Prostate gland (tissue), 2 donors: ENCODE results near the gene NMNAT3.

ENCODE experiments used
- CTCF ChIP-seq, 4 experiments: fragments of 200-600 bp in 2 of 4; fragments of 450-650 bp in 2 of 4; sonication (generic) in 2 of 4; IDR thresholded peaks; 1 replicate in 3 of 4; 2 replicates in 1 of 4; pipeline ENCODE4 v1.5.1; 2016 to 2019; ENCODE audit warnings: antibody characterized with exemption in 4 of 4, mild to moderate bottlenecking in 2 of 4, moderate library complexity in 2 of 4
- POLR2A ChIP-seq: fragments of 450-650 bp; IDR thresholded peaks from one replicate; pipeline ENCODE4 v1.6.1; 2016; ENCODE audit warnings: antibody characterized with exemption, mild to moderate bottlenecking
- POLR2AphosphoS5 ChIP-seq: sonication (generic); formaldehyde crosslinking; IDR thresholded peaks from one replicate; pipeline ENCODE4 v1.6.1; 2017; ENCODE audit warnings: antibody characterized with exemption

GRCh38 chr3:139561255-139561817 lies 116.4 kb downstream of the NMNAT3 start:
- no peak for TF ChIP-seq CTCF (IDR thresholded peaks at IDR 0.05)
- no peak for TF ChIP-seq POLR2A
- TF ChIP-seq POLR2AphosphoS5: no peak
